ENCODE results near the gene FAM111A. TPM values are rescaled to one million over a fixed set of nuclear protein-coding genes. Genes with fewer than 3 reads are reported as not detected.

The FAM111A gene
- total RNA-seq, 1 experiment from 2014 or later = 37.9 TPM

- POLR2A ChIA-PET = no interaction called here
- CTCF ChIA-PET = no interaction called here
- no TSS peak for BruUV-seq (replicated peaks)
- intact Hi-C loops (cut with micrococcal nuclease; ENCODE audit: unreplicated experiment) (no loop called here), in situ Hi-C loops (cut with HindIII; ENCODE audit: low pct_unique_long_range_greater_than_20kb, low sequenced_read_pairs) (no loop called here)
- no peaks in the 10 kb centered on the region for H3K4me1 ChIP-seq (ENCODE audit: control insufficient read depth, insufficient read depth, low read length)
- no peaks in the 10 kb centered on the region for H3K9me3 ChIP-seq (ENCODE audit: control insufficient read depth, insufficient read depth, low read depth, low read length)
- H3K4me3 ChIP-seq (ENCODE audit: low read depth in 2 of 2, low read length in 2 of 2) = no peak overlapping the region
- no peaks in the 10 kb centered on the region for H3K36me3 ChIP-seq (ENCODE audit: control insufficient read depth, insufficient read depth, low read length)
- no peak for DNase-seq (ENCODE audit: low read depth, low spot score)
- TF ChIP-seq, protein P1, sequence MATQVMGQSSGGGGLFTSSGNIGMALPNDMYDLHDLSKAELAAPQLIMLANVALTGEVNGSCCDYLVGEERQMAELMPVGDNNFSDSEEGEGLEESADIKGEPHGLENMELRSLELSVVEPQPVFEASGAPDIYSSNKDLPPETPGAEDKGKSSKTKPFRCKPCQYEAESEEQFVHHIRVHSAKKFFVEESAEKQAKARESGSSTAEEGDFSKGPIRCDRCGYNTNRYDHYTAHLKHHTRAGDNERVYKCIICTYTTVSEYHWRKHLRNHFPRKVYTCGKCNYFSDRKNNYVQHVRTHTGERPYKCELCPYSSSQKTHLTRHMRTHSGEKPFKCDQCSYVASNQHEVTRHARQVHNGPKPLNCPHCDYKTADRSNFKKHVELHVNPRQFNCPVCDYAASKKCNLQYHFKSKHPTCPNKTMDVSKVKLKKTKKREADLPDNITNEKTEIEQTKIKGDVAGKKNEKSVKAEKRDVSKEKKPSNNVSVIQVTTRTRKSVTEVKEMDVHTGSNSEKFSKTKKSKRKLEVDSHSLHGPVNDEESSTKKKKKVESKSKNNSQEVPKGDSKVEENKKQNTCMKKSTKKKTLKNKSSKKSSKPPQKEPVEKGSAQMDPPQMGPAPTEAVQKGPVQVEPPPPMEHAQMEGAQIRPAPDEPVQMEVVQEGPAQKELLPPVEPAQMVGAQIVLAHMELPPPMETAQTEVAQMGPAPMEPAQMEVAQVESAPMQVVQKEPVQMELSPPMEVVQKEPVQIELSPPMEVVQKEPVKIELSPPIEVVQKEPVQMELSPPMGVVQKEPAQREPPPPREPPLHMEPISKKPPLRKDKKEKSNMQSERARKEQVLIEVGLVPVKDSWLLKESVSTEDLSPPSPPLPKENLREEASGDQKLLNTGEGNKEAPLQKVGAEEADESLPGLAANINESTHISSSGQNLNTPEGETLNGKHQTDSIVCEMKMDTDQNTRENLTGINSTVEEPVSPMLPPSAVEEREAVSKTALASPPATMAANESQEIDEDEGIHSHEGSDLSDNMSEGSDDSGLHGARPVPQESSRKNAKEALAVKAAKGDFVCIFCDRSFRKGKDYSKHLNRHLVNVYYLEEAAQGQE (IDR thresholded peaks at IDR 0.05; ENCODE audit: insufficient read depth in 1 of 2, low read depth in 2 of 2, low read length in 1 of 2) = no peak
- TF ChIP-seq TCF7L2 (IDR thresholded peaks at IDR 0.05; ENCODE audit: low read depth, low read length) (no peak), SIN3A (IDR thresholded peaks at IDR 0.05; ENCODE audit: borderline replicate concordance, insufficient read depth, low read depth, low read length) (no peak), POLR2AphosphoS5 (IDR thresholded peaks at IDR 0.05; ENCODE audit: low read depth, low read length) (no peak)
- TF ChIP-seq, protein P2, sequence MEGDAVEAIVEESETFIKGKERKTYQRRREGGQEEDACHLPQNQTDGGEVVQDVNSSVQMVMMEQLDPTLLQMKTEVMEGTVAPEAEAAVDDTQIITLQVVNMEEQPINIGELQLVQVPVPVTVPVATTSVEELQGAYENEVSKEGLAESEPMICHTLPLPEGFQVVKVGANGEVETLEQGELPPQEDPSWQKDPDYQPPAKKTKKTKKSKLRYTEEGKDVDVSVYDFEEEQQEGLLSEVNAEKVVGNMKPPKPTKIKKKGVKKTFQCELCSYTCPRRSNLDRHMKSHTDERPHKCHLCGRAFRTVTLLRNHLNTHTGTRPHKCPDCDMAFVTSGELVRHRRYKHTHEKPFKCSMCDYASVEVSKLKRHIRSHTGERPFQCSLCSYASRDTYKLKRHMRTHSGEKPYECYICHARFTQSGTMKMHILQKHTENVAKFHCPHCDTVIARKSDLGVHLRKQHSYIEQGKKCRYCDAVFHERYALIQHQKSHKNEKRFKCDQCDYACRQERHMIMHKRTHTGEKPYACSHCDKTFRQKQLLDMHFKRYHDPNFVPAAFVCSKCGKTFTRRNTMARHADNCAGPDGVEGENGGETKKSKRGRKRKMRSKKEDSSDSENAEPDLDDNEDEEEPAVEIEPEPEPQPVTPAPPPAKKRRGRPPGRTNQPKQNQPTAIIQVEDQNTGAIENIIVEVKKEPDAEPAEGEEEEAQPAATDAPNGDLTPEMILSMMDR (IDR thresholded peaks at IDR 0.05) = no peak
- H3K27me3 ChIP-seq (ENCODE audit: control insufficient read depth, insufficient read depth, low read length) = peaks cover 5% of the 10 kb centered on the region; the same call in 1 of the 2 replicates
- no peak overlapping the region for H3K27ac ChIP-seq (ENCODE audit: low read length)
- no peak for ATAC-seq
These were observed 44.9 kb downstream of the FAM111A start for GRCh38 chr11:59187587-59187986.

DNA sequence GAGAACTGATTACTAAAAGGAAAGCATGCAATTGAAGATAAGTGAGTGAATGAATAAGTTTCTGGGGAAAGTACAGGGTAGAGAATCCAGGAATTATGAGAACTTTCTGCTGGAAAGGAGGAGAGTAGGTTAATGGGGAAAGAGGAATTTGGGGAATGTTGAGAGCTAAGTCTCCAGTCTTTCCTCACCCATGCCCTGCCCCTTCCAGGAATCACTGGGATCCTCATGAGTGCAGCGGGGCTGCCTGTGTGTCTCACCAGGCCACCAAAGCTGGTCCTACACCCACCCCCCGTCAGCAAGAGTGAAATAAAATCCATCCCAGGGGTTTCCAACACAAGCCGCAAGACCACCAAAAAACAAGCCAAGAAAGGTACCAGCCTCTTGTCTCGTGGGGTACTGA is 46.3 kb downstream of the FAM111A start:
- no peaks in the 10 kb centered on the region for H3K9me3 ChIP-seq (ENCODE audit: control insufficient read depth, insufficient read depth, low read depth, low read length)
- no peaks in the 10 kb centered on the region for H3K36me3 ChIP-seq (ENCODE audit: control insufficient read depth, insufficient read depth, low read length)
- ChIA-PET CTCF (no interaction called here), POLR2A (no interaction called here)
- TF ChIP-seq POLR2AphosphoS5 (IDR thresholded peaks at IDR 0.05; ENCODE audit: low read depth, low read length) (no peak), SIN3A (IDR thresholded peaks at IDR 0.05; ENCODE audit: borderline replicate concordance, insufficient read depth, low read depth, low read length) (no peak), TCF7L2 (IDR thresholded peaks at IDR 0.05; ENCODE audit: low read depth, low read length) (no peak)
- TF ChIP-seq, protein P2 (IDR thresholded peaks at IDR 0.05) = no peak
- TF ChIP-seq, protein P1 (IDR thresholded peaks at IDR 0.05; ENCODE audit: insufficient read depth in 1 of 2, low read depth in 2 of 2, low read length in 1 of 2) = no peak
- H3K27me3 ChIP-seq (ENCODE audit: control insufficient read depth, insufficient read depth, low read length) = peaks cover 5% of the 10 kb centered on the region; the same call in 1 of the 2 replicates
- intact Hi-C loops (cut with micrococcal nuclease; ENCODE audit: unreplicated experiment) = no loop called here
- no peaks in the 10 kb centered on the region for H3K4me1 ChIP-seq (ENCODE audit: control insufficient read depth, insufficient read depth, low read length)
- no peak for DNase-seq (ENCODE audit: low read depth, low spot score)
- no peak for ATAC-seq
- in situ Hi-C loops (cut with HindIII; ENCODE audit: low pct_unique_long_range_greater_than_20kb, low sequenced_read_pairs) = no loop called here
- no TSS peak for BruUV-seq (replicated peaks)
- no peak overlapping the region for H3K4me3 ChIP-seq (ENCODE audit: low read depth in 2 of 2, low read length in 2 of 2)
- H3K27ac ChIP-seq (ENCODE audit: low read length) = no peak overlapping the region

All from Panc1 (cell line).